Trophoblast cell (in vitro differentiated cells and primary cell): Measurements from ENCODE around the gene SYCE1.
"Not testable (repeated sequence)": the region's sequence is repeated elsewhere in the genome, so short reads cannot be mapped to it uniquely, and the experiment has no call there.

ENCODE experiments used
- DNase-seq, 2 donors: peaks; one replicate each; pipeline ENCODE4 v3.0.0-alpha.2; 2016
- H2AFZ ChIP-seq: 2 replicates; pipeline ENCODE4 v1.6.1; 2013; ENCODE audit warnings: low read length, moderate library complexity, mild to moderate bottlenecking; ENCODE audit not compliant: insufficient read depth, poor library complexity
- H2AK5ac ChIP-seq: 2 replicates; pipeline ENCODE4 v1.6.1; 2013; ENCODE audit warnings: mild to moderate bottlenecking, low read length
- H2BK120ac ChIP-seq: 2 replicates; pipeline ENCODE4 v1.6.1; 2013; ENCODE audit warnings: low read length, mild to moderate bottlenecking, moderate library complexity; ENCODE audit not compliant: insufficient read depth, poor library complexity
- H2BK12ac ChIP-seq: 2 replicates; pipeline ENCODE4 v1.6.1; 2013; ENCODE audit warnings: mild to moderate bottlenecking, low read length, moderate library complexity
- H2BK5ac ChIP-seq: 2 replicates; pipeline ENCODE4 v1.6.1; 2013; ENCODE audit warnings: low read length, low read depth, moderate library complexity, mild to moderate bottlenecking; ENCODE audit not compliant: poor library complexity
- H3K14ac ChIP-seq: 2 replicates; pipeline ENCODE4 v1.6.1; 2013; ENCODE audit warnings: mild to moderate bottlenecking, low read length
- H3K18ac ChIP-seq: 2 replicates; pipeline ENCODE4 v1.6.1; 2013; ENCODE audit warnings: mild to moderate bottlenecking, low read length
- H3K23ac ChIP-seq: 2 replicates; pipeline ENCODE4 v1.6.1; 2013; ENCODE audit warnings: low read length
- H3K27ac ChIP-seq: 2 replicates; pipeline ENCODE4 v1.5.1; 2013; ENCODE audit warnings: low read depth, mild to moderate bottlenecking, inconsistent platforms, low read length, moderate library complexity
- H3K27me3 ChIP-seq: 2 replicates; pipeline ENCODE4 v1.6.1; 2013; ENCODE audit warnings: inconsistent platforms, mild to moderate bottlenecking, low read length, moderate library complexity; ENCODE audit not compliant: insufficient read depth
- H3K36me3 ChIP-seq, 2 experiments: 1 replicate in 1 of 2; 2 replicates in 1 of 2; pipeline ENCODE4 v1.6.1; 2013; ENCODE audit warnings: low read length in 2 of 2, mild to moderate bottlenecking in 2 of 2, moderate library complexity in 1 of 2; ENCODE audit not compliant: insufficient read depth in 2 of 2, control insufficient read depth in 1 of 2
- H3K4ac ChIP-seq: 2 replicates; pipeline ENCODE4 v1.6.1; 2013; ENCODE audit warnings: low read depth, mild to moderate bottlenecking, low read length, moderate library complexity
- H3K4me1 ChIP-seq, 2 experiments: 1 replicate in 1 of 2; 2 replicates in 1 of 2; pipeline ENCODE4 v1.6.1; 2013; ENCODE audit warnings: low read length in 2 of 2, mild to moderate bottlenecking in 2 of 2, moderate library complexity in 1 of 2; ENCODE audit not compliant: insufficient read depth in 2 of 2, control insufficient read depth in 1 of 2
- H3K4me2 ChIP-seq: 2 replicates; pipeline ENCODE4 v1.6.1; 2013; ENCODE audit warnings: inconsistent platforms, mild to moderate bottlenecking, low read length, moderate library complexity
- H3K4me3 ChIP-seq: 2 replicates; pipeline ENCODE4 v1.5.1; 2013; ENCODE audit warnings: mild to moderate bottlenecking, low read depth, low read length, inconsistent platforms
- H3K79me1 ChIP-seq: one replicate; pipeline ENCODE4 v1.6.1; 2013; ENCODE audit warnings: low read length
- H3K79me2 ChIP-seq: 2 replicates; pipeline ENCODE4 v1.6.1; 2013; ENCODE audit warnings: low read length, mild to moderate bottlenecking; ENCODE audit not compliant: control insufficient read depth, insufficient read depth, poor library complexity
- H3K9ac ChIP-seq: 2 replicates; pipeline ENCODE4 v1.6.1; 2013; ENCODE audit warnings: mild to moderate bottlenecking, low read length
- H3K9me3 ChIP-seq: 2 replicates; pipeline ENCODE4 v1.6.1; 2013; ENCODE audit warnings: low read depth, mild to moderate bottlenecking, control low read depth, inconsistent platforms, low read length; ENCODE audit not compliant: insufficient read depth
- H4K12ac ChIP-seq: 2 replicates; pipeline ENCODE4 v1.6.1; 2013; ENCODE audit warnings: low read depth, mild to moderate bottlenecking, low read length, moderate library complexity
- H4K8ac ChIP-seq: 2 replicates; pipeline ENCODE4 v1.6.1; 2013; ENCODE audit warnings: low read depth, mild to moderate bottlenecking, low read length, moderate library complexity
- H4K91ac ChIP-seq: one replicate; pipeline ENCODE4 v1.6.1; 2013; ENCODE audit warnings: low read depth, mild to moderate bottlenecking, low read length, moderate library complexity
- WGBS: extraction: QIAGEN DNeasy Blood & Tissue Kit; methylation state at CpG from one replicate; pipeline ENCODE4 v1.1.7; 2013; ENCODE audit warnings: missing lambda C conversion rate; ENCODE audit not compliant: insufficient read length, insufficient coverage; ENCODE audit errors: extremely low coverage; 5-methylcytosine and 5-hydroxymethylcytosine counted together

SYCE1 gene

DNA sequence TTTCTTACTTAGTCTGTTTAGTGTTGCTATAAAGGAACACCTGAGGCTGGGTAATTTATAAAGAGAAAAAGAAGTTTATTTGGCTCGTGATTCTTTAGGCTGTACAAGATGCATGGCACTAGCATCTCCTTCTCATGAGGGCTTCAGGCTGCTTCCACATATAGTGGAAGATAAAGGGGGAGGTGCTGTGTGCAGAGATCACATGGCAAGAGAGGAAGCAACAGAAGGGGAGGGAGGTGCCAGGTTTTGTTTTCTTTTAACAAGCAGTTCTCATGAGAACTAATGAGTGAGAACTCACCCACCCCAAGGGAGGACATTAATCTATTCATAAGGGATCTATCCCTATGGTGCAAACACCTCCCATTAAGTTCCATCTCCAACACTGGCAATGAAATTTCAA, 20.9 kb downstream of the SYCE1 start:
- H3K27me3 ChIP-seq, result no peaks in the 10 kb centered on the region
- no peak overlapping the region for H3K9ac ChIP-seq
- no peak overlapping the region for H2AFZ ChIP-seq
- WGBS, result no CpG with 5 or more reads among the region's 1 CpG
- no peaks in the 10 kb centered on the region for H3K4me1 ChIP-seq
- no peak for DNase-seq
- no peak overlapping the region for H3K27ac ChIP-seq
- no peak overlapping the region for H3K4me3 ChIP-seq
- H4K8ac ChIP-seq, result no peak overlapping the region
- no peak overlapping the region for H3K18ac ChIP-seq
- H3K23ac ChIP-seq, result no peak overlapping the region
- H3K4ac ChIP-seq, result no peak overlapping the region
- no peak overlapping the region for H4K12ac ChIP-seq
- no peak overlapping the region for H3K4me2 ChIP-seq
- H3K9me3 ChIP-seq, result peaks cover 14% of the 10 kb centered on the region
- H3K79me2 ChIP-seq, result no peaks in the 10 kb centered on the region
- no peak overlapping the region for H3K14ac ChIP-seq
- no peak overlapping the region for H2BK5ac ChIP-seq
- H2BK120ac ChIP-seq, result no peak overlapping the region
- no peak overlapping the region for H2BK12ac ChIP-seq
- H4K91ac ChIP-seq, result no peak overlapping the region
- no peaks in the 10 kb centered on the region for H3K79me1 ChIP-seq
- H3K36me3 ChIP-seq, result no peaks in the 10 kb centered on the region
- no peak overlapping the region for H2AK5ac ChIP-seq

- H3K4me2 ChIP-seq, H3K79me2 ChIP-seq, H3K14ac ChIP-seq, H3K4me1 ChIP-seq, H3K4me3 ChIP-seq, H2AFZ ChIP-seq, H3K9ac ChIP-seq, H3K79me1 ChIP-seq, H3K18ac ChIP-seq, H3K36me3 ChIP-seq, H3K23ac ChIP-seq, DNase-seq, H3K27me3 ChIP-seq, H2BK5ac ChIP-seq, H4K12ac ChIP-seq, H4K8ac ChIP-seq, H3K4ac ChIP-seq, H2BK120ac ChIP-seq, H4K91ac ChIP-seq, H3K27ac ChIP-seq, H2BK12ac ChIP-seq, H2AK5ac ChIP-seq: not testable (repeated sequence)
- no CpG with 5 or more reads among the region's 6 CpGs for WGBS
- H3K9me3 ChIP-seq, result peaks cover 25% of the 10 kb centered on the region
These were observed 23.9 kb downstream of the SYCE1 start for GRCh38 chr10:133541441-133541975.

GRCh38 chr10:133537546-133538545, 27.5 kb downstream of the SYCE1 start:
- Histone ChIP-seq H3K27me3 (no peaks in the 10 kb centered on the region), H4K8ac (no peak overlapping the region), H2AFZ (no peak overlapping the region), H3K18ac (no peak overlapping the region), H3K23ac (no peak overlapping the region), H2AK5ac (no peak overlapping the region), H3K79me2 (no peaks in the 10 kb centered on the region), H3K9me3 (peaks cover 37% of the 10 kb centered on the region), H4K91ac (no peak overlapping the region), H3K4me2 (no peak overlapping the region), H3K4me3 (peak overlapping the region; percentile 50), H3K27ac (no peak overlapping the region), H2BK120ac (no peak overlapping the region), H2BK12ac (no peak overlapping the region), H4K12ac (no peak overlapping the region), H3K9ac (no peak overlapping the region), H2BK5ac (no peak overlapping the region), H3K4me1 (no peaks in the 10 kb centered on the region), H3K36me3 (no peaks in the 10 kb centered on the region), H3K14ac (no peak overlapping the region), H3K79me1 (no peaks in the 10 kb centered on the region), H3K4ac (no peak overlapping the region)
- DNase-seq, result no peak
- no CpG with 5 or more reads among the region's 4 CpGs for WGBS

GRCh38 chr10:133536198-133536597, 29.2 kb downstream of the SYCE1 start:
- Histone ChIP-seq H3K79me1 (no peaks in the 10 kb centered on the region), H2BK12ac (no peak overlapping the region), H3K9me3 (peaks cover 48% of the 10 kb centered on the region), H4K8ac (no peak overlapping the region), H3K23ac (no peak overlapping the region), H3K9ac (no peak overlapping the region), H3K4me1 (no peaks in the 10 kb centered on the region), H3K14ac (no peak overlapping the region), H2AFZ (no peak overlapping the region), H4K12ac (no peak overlapping the region), H2AK5ac (no peak overlapping the region), H3K79me2 (no peaks in the 10 kb centered on the region), H3K18ac (no peak overlapping the region), H2BK5ac (no peak overlapping the region), H3K36me3 (no peaks in the 10 kb centered on the region), H3K27ac (no peak overlapping the region), H3K4me2 (no peak overlapping the region), H3K27me3 (no peaks in the 10 kb centered on the region), H4K91ac (no peak overlapping the region), H3K4me3 (no peak overlapping the region), H2BK120ac (no peak overlapping the region), H3K4ac (no peak overlapping the region)
- no peak for DNase-seq
- WGBS, result no CpG with 5 or more reads among the region's 4 CpGs
